H9 (cell line): ENCODE measurements around the gene TCEAL5. TPM values are rescaled to one million over a fixed set of nuclear protein-coding genes. Genes with fewer than 3 reads are reported as not detected.

Experiments used
- total RNA-seq: library from RNA; stranded (reverse); gene quantifications from 2 replicates; pipeline ENCODE4 v1.2.1, GENCODE V29; 2021

Gene TCEAL5
- total RNA-seq, 1 experiment from 2014 or later: not detected

Other genes with a start within 250 kb of the TCEAL5 start
- 48.1 and 51.7 TPM in 2 replicates for gene BEX1, start 212.6 kb downstream of the TCEAL5 start, total RNA-seq
- gene NXF3, start 183.6 kb downstream of the TCEAL5 start, total RNA-seq: not detected in 2 replicates
- 44.9 and 48.2 TPM in 2 replicates for gene BEX4, start 61.6 kb downstream of the TCEAL5 start, total RNA-seq
- gene TCEAL8, start 21.6 kb downstream of the TCEAL5 start, total RNA-seq: 78.1 and 79.0 TPM in 2 replicates
- 29.6 and 34.2 TPM in 2 replicates for gene BEX2, start 34.2 kb upstream of the TCEAL5 start, total RNA-seq
- 2.7 and 3.1 TPM in 2 replicates for gene TCEAL7, start 53.5 kb upstream of the TCEAL5 start, total RNA-seq
- gene TCEAL9, start 79.8 kb upstream of the TCEAL5 start, total RNA-seq: 24.2 and 30.5 TPM in 2 replicates
- gene BEX3, start 99.8 kb upstream of the TCEAL5 start, total RNA-seq: 305 and 321 TPM in 2 replicates
- not detected in 2 replicates for gene RAB40A, start 242.7 kb upstream of the TCEAL5 start, total RNA-seq